ENCODE data around the gene PGLYRP1. TPM values are rescaled to one million over a fixed set of nuclear protein-coding genes. Genes with fewer than 3 reads are reported as not detected.
A peak's percentile ranks its signal among the peaks of the same experiment; 100 is the strongest.

PGLYRP1 gene
- total RNA-seq, 2 donors from 2014 or later = not detected

- Mint-ChIP-seq H3K36me3 (no peaks in the 10 kb centered on the region), H3K4me3 (no peak overlapping the region), H3K27ac (no peak overlapping the region), H3K27me3 (peaks cover 14 to 21% of the 10 kb centered on the region in 2 donors), H3K9me3 (no peaks in the 10 kb centered on the region), H3K4me1 (ENCODE audit: low read depth in 2 of 2) (peaks cover 26 to 27% of the 10 kb centered on the region in 2 donors)
- DNase-seq (ENCODE audit: low spot score) (no peak), ATAC-seq (no peak)
Observed at GRCh38 chr19:46002678-46003275, 20.1 kb downstream of the PGLYRP1 start.

- no peak for DNase-seq (ENCODE audit: low spot score)
- H3K9me3 Mint-ChIP-seq = no peaks in the 10 kb centered on the region
- ATAC-seq = peak; percentile 81 to 86
- peaks cover 26 to 39% of the 10 kb centered on the region in 2 donors for H3K4me1 Mint-ChIP-seq (ENCODE audit: low read depth in 2 of 2)
- H3K4me3 Mint-ChIP-seq = peak overlapping the region; percentile 64
- peak overlapping the region in 1 of 2 donors; percentile 10 for H3K27ac Mint-ChIP-seq
- H3K27me3 Mint-ChIP-seq = peaks cover 14 to 21% of the 10 kb centered on the region in 2 donors
- H3K36me3 Mint-ChIP-seq = peaks cover 5% of the 10 kb centered on the region
Observed at GRCh38 chr19:46000491-46001246, 22.2 kb downstream of the PGLYRP1 start.

DNA sequence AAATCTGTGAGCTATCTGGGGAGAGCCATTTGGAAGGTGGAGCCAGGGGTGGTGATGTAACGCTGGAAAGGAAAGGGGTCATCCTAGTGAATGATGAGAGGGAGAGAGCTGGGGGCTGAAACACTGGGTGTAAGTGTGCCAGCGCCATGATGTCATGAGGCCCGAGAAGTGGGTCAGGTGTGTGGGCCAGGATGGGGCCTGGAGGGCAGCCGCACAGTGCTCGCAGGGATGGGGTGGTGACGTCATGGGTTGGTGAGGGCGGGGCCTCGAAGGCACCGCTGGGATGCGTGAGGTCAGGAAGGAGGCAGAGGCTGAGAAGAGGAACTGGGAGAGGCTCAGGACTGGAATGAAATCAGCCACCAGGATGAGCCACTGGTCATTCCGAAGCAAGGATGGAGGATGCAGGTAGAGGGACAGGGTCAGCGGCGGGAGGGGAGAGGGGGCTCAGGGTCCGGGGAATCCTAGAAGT lies 23.2 kb downstream of the PGLYRP1 start:
- Mint-ChIP-seq H3K27me3 (peaks cover 14 to 21% of the 10 kb centered on the region in 2 donors), H3K9me3 (no peaks in the 10 kb centered on the region), H3K36me3 (peaks cover 5% of the 10 kb centered on the region), H3K4me1 (ENCODE audit: low read depth in 2 of 2) (peaks cover 26 to 39% of the 10 kb centered on the region in 2 donors), H3K4me3 (peak overlapping the region; percentile 64), H3K27ac (peak overlapping the region in 1 of 2 donors; percentile 10)
- ATAC-seq (no peak), DNase-seq (ENCODE audit: low spot score) (no peak)

- Mint-ChIP-seq H3K4me3 (peak overlapping the region; percentile 9), H3K9me3 (no peaks in the 10 kb centered on the region), H3K36me3 (peaks cover 5% of the 10 kb centered on the region), H3K27me3 (peaks cover 14 to 21% of the 10 kb centered on the region in 2 donors), H3K27ac (no peak overlapping the region), H3K4me1 (ENCODE audit: low read depth in 2 of 2) (peaks cover 26 to 39% of the 10 kb centered on the region in 2 donors)
- DNase-seq (ENCODE audit: low spot score) = no peak
- no peak for ATAC-seq
Observed at GRCh38 chr19:45998834-45999233, 24.0 kb downstream of the PGLYRP1 start.

DNA sequence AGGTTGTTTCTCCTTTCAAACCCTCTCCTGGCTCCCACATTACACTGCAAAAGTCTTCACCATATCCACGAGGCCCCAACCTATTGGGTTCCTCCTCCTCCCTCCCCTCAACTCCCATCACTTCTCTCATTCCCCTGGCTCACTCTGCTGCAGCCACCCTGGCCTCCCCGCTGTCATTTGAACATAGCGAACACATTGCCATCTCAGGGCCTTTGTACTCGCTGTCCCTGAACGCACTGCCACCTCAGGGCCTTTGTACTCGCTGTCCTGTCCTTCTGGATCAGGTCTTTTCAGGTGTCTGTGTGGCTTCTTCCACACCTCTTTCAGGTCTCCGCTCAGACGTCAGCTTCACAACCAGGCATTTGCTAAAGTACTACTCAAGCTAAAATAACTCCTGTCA lies 25.9 kb downstream of the PGLYRP1 start:
- peaks cover 5% of the 10 kb centered on the region for H3K36me3 Mint-ChIP-seq
- ATAC-seq (no peak), DNase-seq (ENCODE audit: low spot score) (no peak)
- H3K27me3 Mint-ChIP-seq = peaks cover 14 to 21% of the 10 kb centered on the region in 2 donors
- H3K9me3 Mint-ChIP-seq = no peaks in the 10 kb centered on the region
- peaks cover 26 to 39% of the 10 kb centered on the region in 2 donors for H3K4me1 Mint-ChIP-seq (ENCODE audit: low read depth in 2 of 2)
- H3K27ac Mint-ChIP-seq = no peak overlapping the region
- no peak overlapping the region for H3K4me3 Mint-ChIP-seq

DNA sequence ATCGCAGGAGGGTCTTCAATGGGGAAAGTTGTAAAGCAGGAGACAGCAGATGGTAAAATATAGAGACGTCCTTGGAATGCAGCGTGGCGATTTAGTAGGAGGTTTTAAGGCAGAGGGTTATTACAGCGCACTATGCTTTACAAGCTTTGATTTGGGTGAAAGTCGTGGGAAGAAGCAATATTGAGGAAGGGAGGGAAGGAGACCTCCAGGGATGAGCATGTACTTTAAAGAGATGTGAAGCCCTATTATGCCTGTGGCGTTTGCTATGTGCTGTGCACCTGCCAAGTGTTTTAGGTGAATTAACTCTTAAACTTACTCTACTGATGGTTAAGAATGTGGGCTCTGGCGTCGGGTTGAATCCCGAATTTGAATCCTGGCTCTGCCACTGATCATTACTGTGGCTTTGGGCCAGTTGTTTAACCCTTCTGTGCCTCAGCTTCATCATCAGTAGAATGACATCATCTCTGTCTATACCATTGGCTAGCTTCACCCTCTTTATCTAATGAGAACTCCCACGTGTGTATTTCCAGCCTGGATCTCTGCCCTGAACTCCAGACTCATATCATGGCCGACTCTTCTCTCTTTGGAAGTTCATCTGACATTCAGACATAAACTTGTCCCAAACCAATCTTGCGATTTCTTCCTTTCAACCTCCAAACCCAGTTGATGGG lies 27.0 kb downstream of the PGLYRP1 start:
- Mint-ChIP-seq H3K9me3 (no peaks in the 10 kb centered on the region), H3K4me1 (ENCODE audit: low read depth in 2 of 2) (peaks cover 25 to 37% of the 10 kb centered on the region in 2 donors), H3K27ac (no peak overlapping the region), H3K4me3 (no peak overlapping the region), H3K36me3 (peaks cover 5% of the 10 kb centered on the region), H3K27me3 (peaks cover 14 to 21% of the 10 kb centered on the region in 2 donors)
- ATAC-seq (no peak), DNase-seq (ENCODE audit: low spot score) (no peak)

GRCh38 chr19:45994998-45995714 lies 27.7 kb downstream of the PGLYRP1 start, which contains the start of gene CCDC61:
TSS of gene CCDC61 (plus strand) at chr19:45995467. CDS start at chr19:46003019, 7,552 bp downstream.
- DNase-seq (ENCODE audit: low spot score) (peak; percentile 97), ATAC-seq (peak; percentile 98)
- peaks cover 14 to 23% of the 10 kb centered on the region in 2 donors for H3K27me3 Mint-ChIP-seq
- H3K4me3 Mint-ChIP-seq = no peak within 1 kb of the TSS
- H3K9me3 Mint-ChIP-seq = no peaks in the 10 kb centered on the region
- no peak within 1 kb of the TSS for H3K27ac Mint-ChIP-seq
- H3K4me1 Mint-ChIP-seq (ENCODE audit: low read depth in 2 of 2) = peaks cover 18 to 30% of the 10 kb centered on the region in 2 donors
- peaks cover 5% of the 10 kb centered on the region for H3K36me3 Mint-ChIP-seq

GRCh38 chr19:45994456-45994997 lies 28.3 kb downstream of the PGLYRP1 start:
- Mint-ChIP-seq H3K9me3 (no peaks in the 10 kb centered on the region), H3K4me1 (ENCODE audit: low read depth in 2 of 2) (peaks cover 12 to 24% of the 10 kb centered on the region in 2 donors)

DNA sequence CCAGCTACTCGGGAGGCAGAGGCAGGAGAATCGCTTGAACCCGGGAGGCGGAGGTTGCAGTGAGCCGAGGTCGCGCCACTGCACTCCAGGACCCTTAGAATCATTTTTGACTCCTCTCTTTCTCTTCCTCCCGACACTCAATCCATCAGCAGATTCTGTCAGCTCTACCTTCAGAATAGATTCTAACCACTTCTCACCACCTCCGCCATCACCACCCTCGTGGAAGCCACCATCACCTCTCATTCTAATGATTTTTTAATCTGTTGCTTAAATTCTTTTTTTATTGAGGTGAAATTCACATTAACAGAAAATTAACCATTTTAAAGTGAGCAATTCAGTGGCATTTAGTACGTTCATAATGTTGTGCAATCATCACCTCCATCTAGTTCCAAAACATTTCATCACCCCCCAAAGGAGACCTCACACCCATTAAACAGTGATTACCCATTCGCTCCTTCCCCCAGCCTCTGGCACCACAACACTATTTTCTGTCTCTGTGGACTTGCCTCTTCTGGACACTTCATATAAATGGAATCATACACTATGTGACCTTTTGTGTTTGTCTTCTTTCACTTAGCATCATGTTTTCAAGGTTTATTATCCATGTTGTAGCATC lies 32.6 kb downstream of the PGLYRP1 start:
- DNase-seq (ENCODE audit: low spot score) (no peak), ATAC-seq (no peak)
- H3K27me3 Mint-ChIP-seq = peaks cover 21 to 27% of the 10 kb centered on the region in 2 donors
- H3K4me3 Mint-ChIP-seq = no peak overlapping the region
- no peak overlapping the region for H3K27ac Mint-ChIP-seq
- H3K36me3 Mint-ChIP-seq = no peaks in the 10 kb centered on the region
- H3K9me3 Mint-ChIP-seq = no peaks in the 10 kb centered on the region
- no peaks in the 10 kb centered on the region for H3K4me1 Mint-ChIP-seq (ENCODE audit: low read depth in 2 of 2)

More at GRCh38 chr19:45994456-45994997, 28.3 kb downstream of the PGLYRP1 start:
- H3K4me3 Mint-ChIP-seq = no peak overlapping the region
- H3K27me3 Mint-ChIP-seq = peaks cover 12 to 23% of the 10 kb centered on the region in 2 donors
- peaks cover 5% of the 10 kb centered on the region for H3K36me3 Mint-ChIP-seq
- DNase-seq (ENCODE audit: low spot score) = no peak
- ATAC-seq = no peak
- no peak overlapping the region for H3K27ac Mint-ChIP-seq

DNA sequence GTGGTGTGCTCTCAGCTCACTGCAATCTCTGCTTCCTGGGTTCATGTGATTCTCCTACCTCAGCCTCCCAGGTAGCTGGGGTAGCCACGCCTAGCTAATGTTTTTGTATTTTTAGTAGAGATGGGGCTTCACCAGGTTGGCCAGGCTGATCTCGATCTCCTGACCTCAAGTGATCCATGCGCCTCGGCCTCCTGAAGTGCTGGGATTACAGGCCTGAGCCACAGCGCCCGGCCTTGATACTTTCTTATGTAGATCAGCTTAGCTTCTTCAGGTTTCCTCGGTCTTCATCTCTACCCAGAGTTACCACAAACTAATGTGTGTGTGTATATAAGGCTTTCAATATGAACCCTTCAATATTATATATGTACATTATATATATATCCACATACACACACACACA lies 37.5 kb downstream of the PGLYRP1 start:
- Mint-ChIP-seq H3K36me3 (no peaks in the 10 kb centered on the region), H3K4me3 (no peak overlapping the region), H3K4me1 (ENCODE audit: low read depth in 2 of 2) (no peaks in the 10 kb centered on the region), H3K27me3 (peaks cover 28 to 37% of the 10 kb centered on the region in 2 donors), H3K27ac (no peak overlapping the region), H3K9me3 (no peaks in the 10 kb centered on the region)
- DNase-seq (ENCODE audit: low spot score) (no peak), ATAC-seq (no peak)

- Mint-ChIP-seq H3K9me3 (no peaks in the 10 kb centered on the region), H3K36me3 (no peaks in the 10 kb centered on the region), H3K27me3 (peaks cover 22 to 45% of the 10 kb centered on the region in 2 donors), H3K27ac (no peak overlapping the region), H3K4me3 (no peak overlapping the region), H3K4me1 (ENCODE audit: low read depth in 2 of 2) (no peaks in the 10 kb centered on the region)
- DNase-seq (ENCODE audit: low spot score) (no peak), ATAC-seq (no peak)
Observed at GRCh38 chr19:45981350-45981749, 41.5 kb downstream of the PGLYRP1 start.

- no peaks in the 10 kb centered on the region for H3K4me1 Mint-ChIP-seq (ENCODE audit: low read depth in 2 of 2)
- no peaks in the 10 kb centered on the region for H3K9me3 Mint-ChIP-seq
- H3K36me3 Mint-ChIP-seq = no peaks in the 10 kb centered on the region
- DNase-seq (ENCODE audit: low spot score) = no peak
- H3K27ac Mint-ChIP-seq = no peak overlapping the region
- H3K27me3 Mint-ChIP-seq = peaks cover 34 to 55% of the 10 kb centered on the region in 2 donors
- no peak for ATAC-seq
- H3K4me3 Mint-ChIP-seq = no peak overlapping the region
Observed at GRCh38 chr19:45978156-45978555, 44.7 kb downstream of the PGLYRP1 start.

DNA sequence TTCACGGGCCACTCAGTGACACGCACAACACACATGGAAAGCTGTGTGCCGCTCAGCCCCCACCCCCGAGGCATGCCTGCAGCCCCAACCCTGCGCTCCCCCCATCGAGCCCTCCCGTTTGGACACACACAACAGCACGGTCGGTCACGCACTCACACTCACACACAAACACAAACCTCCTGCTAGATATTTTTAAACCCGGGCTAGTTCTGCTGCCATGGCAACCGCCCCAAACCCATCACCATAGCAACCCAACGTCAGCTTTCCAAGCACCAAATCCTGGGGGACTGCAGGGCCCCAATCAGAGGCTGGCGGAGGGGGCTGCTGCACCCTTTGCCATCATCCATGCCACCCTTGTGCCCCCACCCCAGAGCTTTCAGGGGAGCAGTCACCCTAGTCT lies 46.7 kb downstream of the PGLYRP1 start:
- ATAC-seq = no peak
- H3K9me3 Mint-ChIP-seq = no peaks in the 10 kb centered on the region
- no peak overlapping the region for H3K4me3 Mint-ChIP-seq
- no peak overlapping the region for H3K27ac Mint-ChIP-seq
- H3K36me3 Mint-ChIP-seq = no peaks in the 10 kb centered on the region
- no peak for DNase-seq (ENCODE audit: low spot score)
- peaks cover 40 to 65% of the 10 kb centered on the region in 2 donors for H3K27me3 Mint-ChIP-seq
- peaks cover 12% of the 10 kb centered on the region in 2 donors for H3K4me1 Mint-ChIP-seq (ENCODE audit: low read depth in 2 of 2)

All from natural killer cell treated with Interleukin-12 subunit alpha and Interleukin-12 subunit beta and Interleukin-15 and Interleukin-18, amount 100 ng/mL, for 72 hours (primary cell).